Measurements from ENCODE around the gene CD34. TPM values are rescaled to one million over a fixed set of nuclear protein-coding genes. Genes with fewer than 3 reads are reported as not detected.

CD34 gene
- total RNA-seq, 1 experiment from 2014 or later: 0.35 TPM

DNA sequence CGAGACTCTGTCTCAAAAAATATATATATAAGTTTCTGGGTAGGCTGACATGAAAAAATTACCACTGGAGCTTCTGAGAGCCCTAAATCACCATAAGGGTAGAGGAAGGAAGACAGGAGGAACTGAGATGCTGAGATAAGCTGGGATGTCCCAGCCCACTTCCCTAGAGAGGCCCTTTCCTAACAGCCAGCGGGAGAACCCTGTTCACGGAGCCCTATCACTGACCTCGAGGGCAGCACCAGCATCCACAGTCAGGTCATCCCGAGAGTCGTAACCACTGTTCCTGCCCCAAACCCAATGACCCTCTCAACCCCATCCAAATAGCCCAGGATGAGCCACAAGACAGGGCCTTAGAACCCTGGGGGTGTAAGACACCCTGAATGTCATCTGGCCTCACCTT lies 77.5 kb downstream of the CD34 start:
- no peak overlapping the region for H3K27ac ChIP-seq (ENCODE audit: insufficient read length, low read depth, low read length)
- no peak overlapping the region for H4K8ac ChIP-seq (replicated peaks; ENCODE audit: insufficient read length, low read depth, low read length)
- peaks cover 2% of the 10 kb centered on the region for H3K23me2 ChIP-seq (ENCODE audit: insufficient read length, low read depth, low read length, poor library complexity, severe bottlenecking)
- H3K4me1 Mint-ChIP-seq: peaks cover under 1 to 9% of the 10 kb centered on the region in 2 experiments; a peak in 3 of 4 replicates
- no peaks in the 10 kb centered on the region for H3K27me3 Mint-ChIP-seq (ENCODE audit: low read depth)
- no peak overlapping the region for H4K91ac ChIP-seq (ENCODE audit: insufficient read length, low read depth, low read length)
- no peak overlapping the region for H3K23ac ChIP-seq (ENCODE audit: insufficient read length, low read depth, low read length)
- H3K27ac Mint-ChIP-seq: no peak overlapping the region
- no peak overlapping the region for H2BK20ac ChIP-seq (ENCODE audit: low read depth, low read length, poor library complexity, severe bottlenecking)
- H3K9ac ChIP-seq (ENCODE audit: extremely low read depth, insufficient read length, low read length): no peak overlapping the region
- H2BK15ac ChIP-seq (ENCODE audit: low read depth, low read length): no peak overlapping the region
- H2BK12ac ChIP-seq (ENCODE audit: insufficient read length, low read depth, low read length): no peak overlapping the region
- no peaks in the 10 kb centered on the region for H3K79me1 ChIP-seq (ENCODE audit: insufficient read depth, low read depth, low read length, poor library complexity, severe bottlenecking)
- H3K4me3 Mint-ChIP-seq: no peak overlapping the region
- no peak for DNase-seq
- H2AK5ac ChIP-seq (ENCODE audit: insufficient read length, low read length): no peak overlapping the region
- H3K14ac ChIP-seq (ENCODE audit: insufficient read depth, low read length): no peak overlapping the region
- no peak overlapping the region for H3K18ac ChIP-seq (ENCODE audit: insufficient read length, low read depth, low read length)
- no peak overlapping the region for H3T11ph ChIP-seq (ENCODE audit: low read length)
- H3K36me3 Mint-ChIP-seq (ENCODE audit: insufficient read depth in 1 of 3, low read depth in 3 of 3): no peaks in the 10 kb centered on the region
- H3K79me2 ChIP-seq (ENCODE audit: insufficient read depth, low read length): no peaks in the 10 kb centered on the region
- WGBS (ENCODE audit: extremely low coverage, insufficient read length, low lambda C conversion rate): no CpG with 5 or more reads among the region's 6 CpGs
- no peaks in the 10 kb centered on the region; the same call in 1 of the 2 replicates for H3K27me3 ChIP-seq (ENCODE audit: insufficient read depth, low read length)
- no peaks in the 10 kb centered on the region for H3K4me1 ChIP-seq (ENCODE audit: insufficient read depth, low read length)
- no peak overlapping the region for H2BK5ac ChIP-seq (ENCODE audit: insufficient read length, low read length)
- H3K9me3 Mint-ChIP-seq: no peaks in the 10 kb centered on the region
- H4K20me1 ChIP-seq (ENCODE audit: control insufficient read depth, insufficient read depth, insufficient read length): no peaks in the 10 kb centered on the region
- no peak overlapping the region for H3K56ac ChIP-seq (ENCODE audit: insufficient read length, low read depth, low read length)
- no peaks in the 10 kb centered on the region for H3K9me3 ChIP-seq (ENCODE audit: control insufficient read depth, low read depth, low read length)
- TF ChIP-seq, protein P1, sequence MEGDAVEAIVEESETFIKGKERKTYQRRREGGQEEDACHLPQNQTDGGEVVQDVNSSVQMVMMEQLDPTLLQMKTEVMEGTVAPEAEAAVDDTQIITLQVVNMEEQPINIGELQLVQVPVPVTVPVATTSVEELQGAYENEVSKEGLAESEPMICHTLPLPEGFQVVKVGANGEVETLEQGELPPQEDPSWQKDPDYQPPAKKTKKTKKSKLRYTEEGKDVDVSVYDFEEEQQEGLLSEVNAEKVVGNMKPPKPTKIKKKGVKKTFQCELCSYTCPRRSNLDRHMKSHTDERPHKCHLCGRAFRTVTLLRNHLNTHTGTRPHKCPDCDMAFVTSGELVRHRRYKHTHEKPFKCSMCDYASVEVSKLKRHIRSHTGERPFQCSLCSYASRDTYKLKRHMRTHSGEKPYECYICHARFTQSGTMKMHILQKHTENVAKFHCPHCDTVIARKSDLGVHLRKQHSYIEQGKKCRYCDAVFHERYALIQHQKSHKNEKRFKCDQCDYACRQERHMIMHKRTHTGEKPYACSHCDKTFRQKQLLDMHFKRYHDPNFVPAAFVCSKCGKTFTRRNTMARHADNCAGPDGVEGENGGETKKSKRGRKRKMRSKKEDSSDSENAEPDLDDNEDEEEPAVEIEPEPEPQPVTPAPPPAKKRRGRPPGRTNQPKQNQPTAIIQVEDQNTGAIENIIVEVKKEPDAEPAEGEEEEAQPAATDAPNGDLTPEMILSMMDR (conservative IDR thresholded peaks at IDR 0.05): no peak
- H4K5ac ChIP-seq (ENCODE audit: insufficient read length, low read depth, low read length): no peak overlapping the region
- H2BK120ac ChIP-seq (ENCODE audit: low read depth, low read length, poor library complexity, severe bottlenecking): no peak overlapping the region
- H2AFZ ChIP-seq (ENCODE audit: low read length): no peak overlapping the region
- H3K4me2 ChIP-seq (ENCODE audit: insufficient read depth, insufficient read length, low read length): no peak overlapping the region
- no peak overlapping the region for H3K4ac ChIP-seq (ENCODE audit: low read depth, low read length)

All from H9 (cell line).